AG04450 (cell line): ENCODE measurements around the gene LAMA2. TPM values are rescaled to one million over a fixed set of nuclear protein-coding genes. Genes with fewer than 3 reads are reported as not detected.

Source experiments
- CTCF ChIA-PET: fragments of 300-600, 350-600 bp; formaldehyde crosslinking; extraction: SDS; loops from one replicate; lab custom pipeline; 2022; ENCODE audit warnings: antibody characterized with exemption, inconsistent platforms; lab: Charles Lee
- POLR2A ChIA-PET: fragments of 350-600 bp; formaldehyde crosslinking; extraction: SDS; loops from one replicate; lab custom pipeline; 2021; ENCODE audit warnings: antibody characterized with exemption, inconsistent platforms; lab: Yijun Ruan, JAX
- DNase-seq: peaks from one replicate; pipeline ENCODE4 v3.0.0-alpha.2; 2011; ENCODE audit warnings: low read depth, low spot score
- H3K27ac ChIP-seq: one replicate; pipeline ENCODE4 v1.5.1; 2012; ENCODE audit warnings: low read depth, low read length, control low read depth
- H3K27me3 ChIP-seq: one replicate; pipeline ENCODE4 v1.6.0; 2012; ENCODE audit warnings: low read length; ENCODE audit not compliant: control insufficient read depth, insufficient read depth
- H3K4me3 ChIP-seq: 2 replicates; pipeline ENCODE4 v1.5.1; 2011; ENCODE audit warnings: mild to moderate bottlenecking, low read depth, low read length, control low read depth
- H3K9me3 ChIP-seq: 2 replicates; pipeline ENCODE4 v1.5.1; 2012; ENCODE audit warnings: low read length; ENCODE audit not compliant: control insufficient read depth, insufficient read depth
- polyA plus RNA-seq: library from polyadenylated mRNA; depleted of rRNA; stranded (reverse); fragments of >200 nt; gene quantifications from 2 replicates; pipeline ENCODE4 v1.2.3, GENCODE V29; 2011
- TF ChIP-seq, protein P1 (sequence below): IDR thresholded peaks from 2 replicates; pipeline ENCODE4 v1.5.1; 2011; ENCODE audit warnings: low read depth, low read length, control low read depth, inconsistent platforms

The LAMA2 gene
- polyA plus RNA-seq, 1 experiment: 33.0 TPM

DNA sequence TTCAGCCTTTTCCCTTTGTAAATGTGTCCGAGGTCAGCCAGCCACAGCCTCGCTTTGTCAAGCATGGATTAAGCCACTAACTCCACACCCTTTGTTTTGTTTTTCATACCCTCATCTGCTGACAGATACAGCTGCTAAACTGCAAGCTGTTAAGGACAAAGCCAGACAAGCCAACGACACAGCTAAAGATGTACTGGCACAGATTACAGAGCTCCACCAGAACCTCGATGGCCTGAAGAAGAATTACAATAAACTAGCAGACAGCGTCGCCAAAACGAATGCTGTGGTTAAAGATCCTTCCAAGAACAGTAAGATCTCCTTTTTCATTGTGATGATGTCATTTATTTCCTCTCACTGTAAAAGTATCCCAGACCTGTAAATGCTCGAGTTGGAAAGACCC, 557.8 kb downstream of the LAMA2 start:
- Histone ChIP-seq H3K4me3 (no peak overlapping the region), H3K9me3 (no peaks in the 10 kb centered on the region), H3K27ac (no peak overlapping the region), H3K27me3 (no peaks in the 10 kb centered on the region)
- POLR2A ChIA-PET: no interaction called here
- CTCF ChIA-PET: no interaction called here
- TF ChIP-seq, protein P1, sequence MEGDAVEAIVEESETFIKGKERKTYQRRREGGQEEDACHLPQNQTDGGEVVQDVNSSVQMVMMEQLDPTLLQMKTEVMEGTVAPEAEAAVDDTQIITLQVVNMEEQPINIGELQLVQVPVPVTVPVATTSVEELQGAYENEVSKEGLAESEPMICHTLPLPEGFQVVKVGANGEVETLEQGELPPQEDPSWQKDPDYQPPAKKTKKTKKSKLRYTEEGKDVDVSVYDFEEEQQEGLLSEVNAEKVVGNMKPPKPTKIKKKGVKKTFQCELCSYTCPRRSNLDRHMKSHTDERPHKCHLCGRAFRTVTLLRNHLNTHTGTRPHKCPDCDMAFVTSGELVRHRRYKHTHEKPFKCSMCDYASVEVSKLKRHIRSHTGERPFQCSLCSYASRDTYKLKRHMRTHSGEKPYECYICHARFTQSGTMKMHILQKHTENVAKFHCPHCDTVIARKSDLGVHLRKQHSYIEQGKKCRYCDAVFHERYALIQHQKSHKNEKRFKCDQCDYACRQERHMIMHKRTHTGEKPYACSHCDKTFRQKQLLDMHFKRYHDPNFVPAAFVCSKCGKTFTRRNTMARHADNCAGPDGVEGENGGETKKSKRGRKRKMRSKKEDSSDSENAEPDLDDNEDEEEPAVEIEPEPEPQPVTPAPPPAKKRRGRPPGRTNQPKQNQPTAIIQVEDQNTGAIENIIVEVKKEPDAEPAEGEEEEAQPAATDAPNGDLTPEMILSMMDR: no peak
- DNase-seq: no peak

DNA sequence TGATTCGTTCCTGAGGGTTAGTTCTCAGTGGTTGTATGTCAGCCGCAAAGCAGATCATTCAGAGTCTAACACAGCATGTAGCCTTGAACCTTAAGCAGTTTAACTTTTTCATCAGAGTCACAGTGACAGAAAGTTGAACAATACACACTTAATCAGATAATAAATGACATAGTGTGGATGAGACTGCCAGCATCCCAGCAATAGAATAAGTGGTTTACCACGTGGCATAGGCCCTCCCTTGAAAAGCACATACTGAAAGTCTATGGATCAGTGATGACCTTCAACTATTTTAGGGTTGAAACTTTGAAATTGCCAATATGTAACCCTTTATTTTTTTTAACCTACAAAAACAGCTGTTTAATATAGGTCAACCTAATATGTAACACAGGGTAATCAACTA, 561.7 kb downstream of the LAMA2 start:
- no peak overlapping the region for H3K4me3 ChIP-seq
- TF ChIP-seq, protein P1: no peak
- H3K27ac ChIP-seq: no peak overlapping the region
- H3K9me3 ChIP-seq: no peaks in the 10 kb centered on the region
- H3K27me3 ChIP-seq: no peaks in the 10 kb centered on the region
- ChIA-PET POLR2A (no interaction called here), CTCF (no interaction called here)
- DNase-seq: no peak

DNA sequence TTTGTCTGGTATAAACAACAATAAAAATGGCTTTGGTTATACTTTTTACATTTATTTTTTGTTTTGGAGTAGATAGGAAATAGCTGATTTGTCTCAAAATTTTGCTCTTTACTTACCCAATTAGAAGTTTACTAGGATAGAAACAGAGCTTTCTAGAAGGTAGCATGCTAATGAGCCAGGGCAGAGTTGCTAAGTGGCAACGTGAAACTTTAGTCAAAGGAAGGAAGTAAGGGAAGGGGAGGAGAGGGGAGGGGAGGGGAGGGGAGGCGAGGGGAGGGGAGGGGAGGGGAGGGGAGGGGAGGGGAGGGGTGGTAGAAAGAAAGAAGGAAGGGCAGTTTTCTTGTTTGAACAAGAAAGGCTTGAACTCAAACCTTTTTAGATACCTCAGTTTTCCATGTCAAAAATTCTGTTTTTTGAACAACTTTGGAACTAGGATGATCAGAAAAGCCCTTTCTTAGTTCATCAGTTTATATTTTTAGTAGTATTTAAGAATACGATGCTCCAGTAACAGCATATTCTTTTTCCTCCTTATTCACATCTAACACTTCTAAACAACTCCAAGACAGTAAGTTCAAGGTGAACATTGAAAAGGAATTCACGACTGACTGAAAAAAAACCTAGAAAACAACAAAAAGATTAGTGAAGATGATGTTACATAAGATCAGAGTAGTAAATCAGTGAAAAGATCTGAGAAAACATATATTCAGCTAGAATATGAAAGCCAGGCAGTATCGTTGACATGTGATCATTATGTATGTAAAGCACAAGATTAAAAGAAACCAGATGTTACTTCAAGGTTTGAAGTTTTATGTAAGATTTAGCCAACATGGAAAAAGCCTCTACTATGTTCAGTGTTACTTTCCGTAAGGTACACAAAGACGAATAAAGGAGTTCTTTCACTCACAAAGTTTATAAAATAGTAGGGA, 563.6 kb downstream of the LAMA2 start:
- ChIA-PET POLR2A (no interaction called here), CTCF (interaction anchor here (0.6 kb wide), 1 partner anchor 49 kb away, joined by 3 read pairs; no protein-coding TSS in a partner anchor)
- DNase-seq: no peak
- TF ChIP-seq, protein P1: no peak
- no peak overlapping the region for H3K4me3 ChIP-seq
- H3K9me3 ChIP-seq: no peaks in the 10 kb centered on the region
- no peaks in the 10 kb centered on the region for H3K27me3 ChIP-seq
- no peak overlapping the region for H3K27ac ChIP-seq

DNA sequence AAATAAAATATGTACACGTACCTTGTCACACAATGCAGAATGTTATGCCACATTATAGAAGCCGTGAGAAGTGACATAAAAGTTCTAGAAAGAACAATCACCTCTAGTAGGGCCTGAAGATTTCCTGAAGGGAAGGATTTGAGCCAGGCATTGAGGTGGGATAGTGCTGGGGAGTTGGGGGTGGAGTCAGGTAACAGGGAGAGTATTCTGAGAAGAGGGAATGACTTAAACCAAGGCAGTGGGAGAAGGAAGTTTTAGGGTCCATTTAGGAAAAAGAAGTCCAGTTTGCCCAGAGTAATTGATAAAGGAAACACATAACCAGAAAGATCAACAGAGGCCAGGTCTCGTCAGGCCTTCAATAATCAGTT, 564.2 kb downstream of the LAMA2 start:
- DNase-seq: no peak
- Histone ChIP-seq H3K4me3 (no peak overlapping the region), H3K27me3 (no peaks in the 10 kb centered on the region), H3K27ac (no peak overlapping the region), H3K9me3 (no peaks in the 10 kb centered on the region)
- CTCF ChIA-PET: no interaction called here
- TF ChIP-seq, protein P1: no peak
- POLR2A ChIA-PET: no interaction called here

DNA sequence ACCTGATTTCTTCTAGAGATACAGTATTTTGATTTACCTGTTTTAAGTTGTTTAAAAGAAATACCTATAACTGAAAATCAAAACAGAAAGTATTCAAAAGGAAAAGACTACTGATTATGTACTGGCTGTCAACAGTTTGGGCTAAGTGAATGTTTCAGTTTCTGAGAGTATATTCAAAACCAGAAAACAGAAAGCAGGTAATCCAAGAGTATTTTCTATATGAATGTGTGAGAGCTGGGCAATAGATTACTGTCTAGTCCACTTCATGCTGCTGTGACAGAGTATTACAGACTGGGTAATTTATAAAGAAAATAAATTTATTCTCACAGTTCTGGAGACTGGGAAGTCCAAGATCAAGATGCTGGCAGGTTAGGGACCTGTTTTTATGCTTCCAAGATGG, 566.0 kb downstream of the LAMA2 start:
- CTCF ChIA-PET: interaction anchor here (0.6 kb wide), 1 partner anchor 606 kb away, joined by 5 read pairs; no protein-coding TSS in a partner anchor
- DNase-seq: no peak
- H3K27me3 ChIP-seq: no peaks in the 10 kb centered on the region
- no peak overlapping the region for H3K27ac ChIP-seq
- H3K9me3 ChIP-seq: no peaks in the 10 kb centered on the region
- TF ChIP-seq, protein P1: no peak
- POLR2A ChIA-PET: no interaction called here
- no peak overlapping the region for H3K4me3 ChIP-seq
